Chondrocyte (in vitro differentiated cells): ENCODE data around the gene KRT12. TPM values are rescaled to one million over a fixed set of nuclear protein-coding genes. Genes with fewer than 3 reads are reported as not detected.

Source experiments
- DNase-seq: peaks from one replicate; pipeline ENCODE4 v3.0.0; 2021; ENCODE audit warnings: mixed read lengths, low spot score
- H3K27ac Mint-ChIP-seq: one replicate; pipeline ENCODE4 v1.8.0; 2021; ENCODE audit warnings: mild to moderate bottlenecking, moderate library complexity, mixed read lengths; ENCODE audit not compliant: unreplicated experiment
- H3K27me3 Mint-ChIP-seq: 2 replicates; pipeline ENCODE4 v1.8.0; 2021; ENCODE audit warnings: low read depth, mixed read lengths
- H3K36me3 Mint-ChIP-seq: 2 replicates; pipeline ENCODE4 v1.8.0; 2021; ENCODE audit warnings: low read depth, mixed read lengths
- H3K4me1 Mint-ChIP-seq: 2 replicates; pipeline ENCODE4 v1.8.0; 2021; ENCODE audit warnings: low read depth, mild to moderate bottlenecking, mixed read lengths
- H3K4me3 Mint-ChIP-seq: one replicate; pipeline ENCODE4 v1.8.0; 2021; ENCODE audit warnings: mild to moderate bottlenecking, moderate library complexity, mixed read lengths; ENCODE audit not compliant: unreplicated experiment
- H3K9me3 Mint-ChIP-seq: 2 replicates; pipeline ENCODE4 v1.8.0; 2021; ENCODE audit warnings: low read depth, mixed read lengths
- total RNA-seq: library from RNA; stranded (reverse); gene quantifications from 3 replicates; pipeline ENCODE4 v1.2.1, GENCODE V29; 2021
- TF ChIP-seq, protein P1 (sequence below): fragments of 200-600 bp; sonication (generic); IDR thresholded peaks from 2 replicates; pipeline ENCODE4 v1.5.0; 2021; ENCODE audit warnings: antibody characterized with exemption, mild to moderate bottlenecking, moderate library complexity

The KRT12 gene
- total RNA-seq, 1 donor from 2014 or later: not detected

- H3K27me3 Mint-ChIP-seq: peaks cover 4% of the 10 kb centered on the region
Measured at GRCh38 chr17:40833882-40834281, 33.1 kb downstream of the KRT12 start.

GRCh38 chr17:40832840-40833239, 34.2 kb downstream of the KRT12 start:
- DNase-seq: no peak

More at GRCh38 chr17:40833882-40834281, 33.1 kb downstream of the KRT12 start:
- peaks cover 12% of the 10 kb centered on the region for H3K36me3 Mint-ChIP-seq
- H3K4me1 Mint-ChIP-seq: peaks cover 5% of the 10 kb centered on the region
- no peak overlapping the region for H3K4me3 Mint-ChIP-seq
- H3K27ac Mint-ChIP-seq: no peak overlapping the region
- no peak for DNase-seq
- H3K9me3 Mint-ChIP-seq: no peaks in the 10 kb centered on the region
- TF ChIP-seq, protein P1, sequence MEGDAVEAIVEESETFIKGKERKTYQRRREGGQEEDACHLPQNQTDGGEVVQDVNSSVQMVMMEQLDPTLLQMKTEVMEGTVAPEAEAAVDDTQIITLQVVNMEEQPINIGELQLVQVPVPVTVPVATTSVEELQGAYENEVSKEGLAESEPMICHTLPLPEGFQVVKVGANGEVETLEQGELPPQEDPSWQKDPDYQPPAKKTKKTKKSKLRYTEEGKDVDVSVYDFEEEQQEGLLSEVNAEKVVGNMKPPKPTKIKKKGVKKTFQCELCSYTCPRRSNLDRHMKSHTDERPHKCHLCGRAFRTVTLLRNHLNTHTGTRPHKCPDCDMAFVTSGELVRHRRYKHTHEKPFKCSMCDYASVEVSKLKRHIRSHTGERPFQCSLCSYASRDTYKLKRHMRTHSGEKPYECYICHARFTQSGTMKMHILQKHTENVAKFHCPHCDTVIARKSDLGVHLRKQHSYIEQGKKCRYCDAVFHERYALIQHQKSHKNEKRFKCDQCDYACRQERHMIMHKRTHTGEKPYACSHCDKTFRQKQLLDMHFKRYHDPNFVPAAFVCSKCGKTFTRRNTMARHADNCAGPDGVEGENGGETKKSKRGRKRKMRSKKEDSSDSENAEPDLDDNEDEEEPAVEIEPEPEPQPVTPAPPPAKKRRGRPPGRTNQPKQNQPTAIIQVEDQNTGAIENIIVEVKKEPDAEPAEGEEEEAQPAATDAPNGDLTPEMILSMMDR: no peak

GRCh38 chr17:40830085-40830776, 36.8 kb downstream of the KRT12 start:
- TF ChIP-seq, protein P1: no peak
- Mint-ChIP-seq H3K9me3 (no peaks in the 10 kb centered on the region), H3K27me3 (no peaks in the 10 kb centered on the region), H3K4me3 (no peak overlapping the region), H3K27ac (no peak overlapping the region), H3K36me3 (peaks cover 12% of the 10 kb centered on the region), H3K4me1 (peaks cover 21% of the 10 kb centered on the region)
- DNase-seq: no peak

More at GRCh38 chr17:40832840-40833239, 34.2 kb downstream of the KRT12 start:
- no peak overlapping the region for H3K4me3 Mint-ChIP-seq
- no peaks in the 10 kb centered on the region for H3K9me3 Mint-ChIP-seq
- no peaks in the 10 kb centered on the region for H3K27me3 Mint-ChIP-seq
- peaks cover 15% of the 10 kb centered on the region for H3K4me1 Mint-ChIP-seq
- TF ChIP-seq, protein P1: no peak
- peaks cover 12% of the 10 kb centered on the region for H3K36me3 Mint-ChIP-seq
- H3K27ac Mint-ChIP-seq: no peak overlapping the region

- H3K27ac Mint-ChIP-seq: peak overlapping the region; percentile 64
- H3K4me1 Mint-ChIP-seq: peaks cover 21% of the 10 kb centered on the region
- TF ChIP-seq, protein P1: no peak
- H3K9me3 Mint-ChIP-seq: no peaks in the 10 kb centered on the region
- DNase-seq: no peak
- peak overlapping the region; percentile 26 for H3K4me3 Mint-ChIP-seq
- H3K36me3 Mint-ChIP-seq: peaks cover 5% of the 10 kb centered on the region
- H3K27me3 Mint-ChIP-seq: no peaks in the 10 kb centered on the region
Measured at GRCh38 chr17:40828454-40829044, 38.5 kb downstream of the KRT12 start.

DNA sequence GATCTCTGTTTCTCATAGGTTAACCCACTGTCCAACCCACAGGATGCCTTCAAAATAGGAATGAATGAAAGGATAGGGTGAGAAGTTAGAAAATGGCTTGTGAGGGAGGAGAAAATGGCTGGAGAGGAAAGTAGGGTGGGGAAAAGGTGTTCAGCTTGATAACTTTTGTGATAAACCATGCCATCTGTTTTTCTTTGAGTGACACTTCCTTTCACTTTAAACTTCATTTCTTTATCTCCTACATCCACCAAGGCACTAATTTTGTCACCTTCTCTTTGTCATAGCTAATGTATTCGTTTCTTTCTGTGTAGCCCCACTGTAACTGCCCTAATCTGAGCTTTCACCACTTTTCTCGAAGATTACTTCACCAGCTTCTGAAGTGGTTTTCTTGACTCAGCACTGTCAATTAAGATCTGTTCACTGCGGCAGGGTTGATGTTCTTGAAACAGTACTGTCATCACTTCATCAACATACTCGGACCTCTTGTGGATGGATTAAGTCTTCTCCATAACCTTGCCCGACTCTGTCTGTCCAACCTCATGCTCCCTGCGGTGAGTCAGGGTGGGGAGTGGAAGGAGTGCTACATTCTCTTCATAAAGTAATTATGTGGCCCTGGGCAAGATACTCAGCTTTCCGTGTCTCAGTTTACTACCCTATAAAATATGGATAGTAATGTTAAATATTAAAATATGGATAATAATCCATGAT, 39.1 kb downstream of the KRT12 start:
- Mint-ChIP-seq H3K9me3 (no peaks in the 10 kb centered on the region), H3K27ac (peak overlapping the region; percentile 64), H3K4me3 (peak overlapping the region; percentile 10), H3K4me1 (peaks cover 21% of the 10 kb centered on the region), H3K36me3 (peaks cover 3% of the 10 kb centered on the region), H3K27me3 (no peaks in the 10 kb centered on the region)
- DNase-seq: no peak
- TF ChIP-seq, protein P1: no peak
